ENCODE measurements around the gene EIF4A3. TPM values are rescaled to one million over a fixed set of nuclear protein-coding genes. Genes with fewer than 3 reads are reported as not detected.
"Not testable (repeated sequence)": the region's sequence is repeated elsewhere in the genome, so short reads cannot be mapped to it uniquely, and the experiment has no call there.

Gene EIF4A3
- total RNA-seq, 3 donors from 2014 or later: 228 to 251 (median 230) TPM

- Mint-ChIP-seq H3K4me1 (ENCODE audit: low read depth) (peaks cover 29% of the 10 kb centered on the region), H3K4me3 (no peak overlapping the region), H3K9me3 (no peaks in the 10 kb centered on the region), H3K36me3 (ENCODE audit: insufficient read depth) (no peaks in the 10 kb centered on the region), H3K27me3 (ENCODE audit: low read depth) (peaks cover 8% of the 10 kb centered on the region)
- no peak for DNase-seq
- no peak for ATAC-seq
These were observed 48.9 kb downstream of the EIF4A3 start for GRCh38 chr17:80097844-80098691.

- Mint-ChIP-seq H3K27me3 (ENCODE audit: low read depth) (peaks cover 8% of the 10 kb centered on the region), H3K9me3 (no peaks in the 10 kb centered on the region), H3K4me3 (no peak overlapping the region), H3K36me3 (ENCODE audit: insufficient read depth) (no peaks in the 10 kb centered on the region), H3K4me1 (ENCODE audit: low read depth) (peaks cover 23% of the 10 kb centered on the region)
- ATAC-seq (no peak), DNase-seq (no peak)
These were observed 49.8 kb downstream of the EIF4A3 start for GRCh38 chr17:80097127-80097621.

GRCh38 chr17:80096561-80097021, 50.3 kb downstream of the EIF4A3 start:
- Mint-ChIP-seq H3K4me1 (ENCODE audit: low read depth) (peaks cover 17% of the 10 kb centered on the region), H3K4me3 (no peak overlapping the region), H3K36me3 (ENCODE audit: insufficient read depth) (no peaks in the 10 kb centered on the region), H3K9me3 (no peaks in the 10 kb centered on the region), H3K27me3 (ENCODE audit: low read depth) (peaks cover 8% of the 10 kb centered on the region)
- DNase-seq: no peak
- ATAC-seq: no peak

GRCh38 chr17:80095844-80096475, 51.0 kb downstream of the EIF4A3 start:
- Mint-ChIP-seq H3K4me1 (ENCODE audit: low read depth) (peaks cover 17% of the 10 kb centered on the region), H3K36me3 (ENCODE audit: insufficient read depth) (no peaks in the 10 kb centered on the region), H3K4me3 (no peak overlapping the region), H3K27me3 (ENCODE audit: low read depth) (peaks cover 8% of the 10 kb centered on the region), H3K9me3 (no peaks in the 10 kb centered on the region)
- ATAC-seq (no peak), DNase-seq (no peak)

- no peak for DNase-seq
- peaks cover 9% of the 10 kb centered on the region for H3K4me1 Mint-ChIP-seq (ENCODE audit: low read depth)
- peaks cover 8% of the 10 kb centered on the region for H3K27me3 Mint-ChIP-seq (ENCODE audit: low read depth)
- no peaks in the 10 kb centered on the region for H3K9me3 Mint-ChIP-seq
- H3K4me3 Mint-ChIP-seq: no peak overlapping the region
- H3K36me3 Mint-ChIP-seq (ENCODE audit: insufficient read depth): no peaks in the 10 kb centered on the region
- no peak for ATAC-seq
These were observed 51.7 kb downstream of the EIF4A3 start for GRCh38 chr17:80095038-80095843.

- H3K9me3 Mint-ChIP-seq: no peaks in the 10 kb centered on the region
- ATAC-seq: no peak
These were observed 54.0 kb downstream of the EIF4A3 start for GRCh38 chr17:80092959-80093358.

GRCh38 chr17:80091376-80091775, 55.6 kb downstream of the EIF4A3 start:
- Mint-ChIP-seq H3K36me3 (ENCODE audit: insufficient read depth) (no peaks in the 10 kb centered on the region), H3K4me3 (no peak overlapping the region), H3K9me3 (no peaks in the 10 kb centered on the region), H3K27me3 (ENCODE audit: low read depth) (peaks cover 2% of the 10 kb centered on the region), H3K4me1 (ENCODE audit: low read depth) (no peaks in the 10 kb centered on the region)
- no peak for DNase-seq
- ATAC-seq: no peak

More at GRCh38 chr17:80092959-80093358, 54.0 kb downstream of the EIF4A3 start:
- Mint-ChIP-seq H3K27me3 (ENCODE audit: low read depth) (peaks cover 8% of the 10 kb centered on the region), H3K4me1 (ENCODE audit: low read depth) (no peaks in the 10 kb centered on the region), H3K36me3 (ENCODE audit: insufficient read depth) (no peaks in the 10 kb centered on the region), H3K4me3 (no peak overlapping the region)
- no peak for DNase-seq

GRCh38 chr17:80090164-80090563, 56.8 kb downstream of the EIF4A3 start:
- H3K9me3 Mint-ChIP-seq; H3K36me3 Mint-ChIP-seq (ENCODE audit: insufficient read depth); H3K4me3 Mint-ChIP-seq; H3K27me3 Mint-ChIP-seq (ENCODE audit: low read depth); H3K4me1 Mint-ChIP-seq (ENCODE audit: low read depth); ATAC-seq; DNase-seq: not testable (repeated sequence)

GRCh38 chr17:80089762-80090161, 57.2 kb downstream of the EIF4A3 start:
- ATAC-seq (no peak), DNase-seq (no peak)
- Mint-ChIP-seq H3K27me3 (ENCODE audit: low read depth) (peaks cover 2% of the 10 kb centered on the region), H3K4me1 (ENCODE audit: low read depth) (no peaks in the 10 kb centered on the region), H3K36me3 (ENCODE audit: insufficient read depth) (no peaks in the 10 kb centered on the region), H3K9me3 (no peaks in the 10 kb centered on the region), H3K4me3 (no peak overlapping the region)

GRCh38 chr17:80087346-80088265, 59.3 kb downstream of the EIF4A3 start:
- DNase-seq (no peak), ATAC-seq (no peak)
- H3K27me3 Mint-ChIP-seq (ENCODE audit: low read depth): peaks cover 2% of the 10 kb centered on the region
- no peaks in the 10 kb centered on the region for H3K9me3 Mint-ChIP-seq
- peaks cover 2% of the 10 kb centered on the region for H3K4me1 Mint-ChIP-seq (ENCODE audit: low read depth)
- no peak overlapping the region for H3K4me3 Mint-ChIP-seq
- H3K36me3 Mint-ChIP-seq (ENCODE audit: insufficient read depth): no peaks in the 10 kb centered on the region

GRCh38 chr17:80086616-80087015, 60.3 kb downstream of the EIF4A3 start:
- H3K9me3 Mint-ChIP-seq: no peaks in the 10 kb centered on the region
- no peak for ATAC-seq
- peaks cover 2% of the 10 kb centered on the region for H3K27me3 Mint-ChIP-seq (ENCODE audit: low read depth)
- H3K4me1 Mint-ChIP-seq (ENCODE audit: low read depth): peaks cover 2% of the 10 kb centered on the region
- no peaks in the 10 kb centered on the region for H3K36me3 Mint-ChIP-seq (ENCODE audit: insufficient read depth)
- H3K4me3 Mint-ChIP-seq: no peak overlapping the region
- DNase-seq: no peak

- Mint-ChIP-seq H3K27me3 (ENCODE audit: low read depth) (peaks cover 2% of the 10 kb centered on the region), H3K36me3 (ENCODE audit: insufficient read depth) (no peaks in the 10 kb centered on the region), H3K4me1 (ENCODE audit: low read depth) (peaks cover 2% of the 10 kb centered on the region), H3K9me3 (no peaks in the 10 kb centered on the region), H3K4me3 (no peak overlapping the region)
- DNase-seq: no peak
- no peak for ATAC-seq
These were observed 60.8 kb downstream of the EIF4A3 start for GRCh38 chr17:80086081-80086480.

GRCh38 chr17:80084773-80085172, 62.2 kb downstream of the EIF4A3 start:
- H3K4me3 Mint-ChIP-seq: no peak overlapping the region
- DNase-seq (no peak), ATAC-seq (no peak)
- peaks cover 2% of the 10 kb centered on the region for H3K27me3 Mint-ChIP-seq (ENCODE audit: low read depth)
- no peaks in the 10 kb centered on the region for H3K9me3 Mint-ChIP-seq
- no peaks in the 10 kb centered on the region for H3K36me3 Mint-ChIP-seq (ENCODE audit: insufficient read depth)
- peaks cover 2% of the 10 kb centered on the region for H3K4me1 Mint-ChIP-seq (ENCODE audit: low read depth)
